HepG2 (cell line): ENCODE results near the gene ACTL6A. TPM values are rescaled to one million over a fixed set of nuclear protein-coding genes. Genes with fewer than 3 reads are reported as not detected.

Source experiments
- ATAC-seq: fragments of 200-7000 bp; cut with Tn5 transposase; 3 replicates; pipeline ENCODE4 v1.9.1; 2020; ENCODE audit warnings: mild to moderate bottlenecking, moderate library complexity
- BruUV-seq: library from RNA; stranded (reverse); fragments of 400-500 nt; replicated peaks from 2 replicates; lab custom pipeline; 2021; lab: Mats Ljungman, UMichigan
- CTCF ChIA-PET: fragments of 300-600 bp; formaldehyde crosslinking; extraction: SDS; loops from one replicate; lab custom pipeline; 2021; ENCODE audit warnings: low total read pairs, inconsistent platforms, low intra/inter-chr PET ratio; lab: Yijun Ruan, JAX
- POLR2A ChIA-PET: fragments of 350-600 bp; sonication (Branson Sonifier 250); formaldehyde crosslinking; loops from one replicate; lab custom pipeline; 2020; ENCODE audit warnings: antibody characterized with exemption, inconsistent platforms; lab: Yijun Ruan, JAX
- DNase-seq: peaks from one replicate; pipeline ENCODE4 v3.0.0-alpha.2; 2015; ENCODE audit warnings: low spot score
- FAIRE-seq: peaks from 3 replicates; lab custom pipeline; 2011; peaks lifted over from hg19 to GRCh38; lab: Jason Lieb, UNC
- H2AFZ ChIP-seq: one replicate; pipeline ENCODE4 v1.6.1; 2011; ENCODE audit warnings: low read length, inconsistent platforms
- H3K27ac ChIP-seq: fragments of 300-600 bp; 3 replicates; pipeline ENCODE4 v1.8.0; 2011; ENCODE audit warnings: mixed run types, mild to moderate bottlenecking, mixed read lengths, low read length, inconsistent platforms; ENCODE audit not compliant: insufficient read depth; ENCODE audit errors: extremely low read length
- H3K27me3 ChIP-seq, 2 experiments: fragments of 200-600 bp in 1 of 2; 2 replicates in 1 of 2; 3 replicates in 1 of 2; pipeline versions ENCODE4 v1.6.0 to v1.8.0; 2011; ENCODE audit warnings: low read length in 2 of 2, mild to moderate bottlenecking in 2 of 2, moderate library complexity in 2 of 2, inconsistent platforms in 1 of 2; ENCODE audit not compliant: insufficient read depth in 2 of 2, control insufficient read depth in 1 of 2
- H3K36me3 ChIP-seq, 2 experiments: fragments of 200-600 bp in 1 of 2; replicated peaks in 1 of 2; 2 replicates in 1 of 2; 3 replicates in 1 of 2; pipeline versions ENCODE4 v1.5.1 to v1.8.0; 2011; ENCODE audit warnings: low read length in 2 of 2, inconsistent platforms in 1 of 2; ENCODE audit not compliant: insufficient read depth in 2 of 2, control insufficient read depth in 1 of 2
- H3K4me1 ChIP-seq: 2 replicates; pipeline ENCODE4 v1.5.1; 2012; ENCODE audit warnings: low read length, inconsistent platforms; ENCODE audit not compliant: insufficient read depth
- H3K4me2 ChIP-seq: 2 replicates; pipeline ENCODE4 v1.6.0; 2011; ENCODE audit warnings: low read depth, low read length, inconsistent platforms
- H3K4me3 ChIP-seq, 3 experiments: fragments of 200-600 bp in 1 of 3; sonication (generic), shearing (Covaris generic) in 1 of 3; replicated peaks in 1 of 3; 2 replicates each; pipeline ENCODE4 v1.5.1; 2011 to 2016; ENCODE audit warnings: low read length in 3 of 3, inconsistent platforms in 2 of 3, low read depth in 2 of 3, mild to moderate bottlenecking in 2 of 3, control low read depth in 1 of 3, mixed read lengths in 1 of 3; ENCODE audit not compliant: insufficient read depth in 1 of 3
- H3K79me2 ChIP-seq: one replicate; pipeline ENCODE4 v1.6.1; 2011; ENCODE audit warnings: low read length, inconsistent platforms; ENCODE audit not compliant: insufficient read depth
- H3K9ac ChIP-seq: 2 replicates; pipeline ENCODE4 v1.6.0; 2011; ENCODE audit warnings: mild to moderate bottlenecking, low read depth, low read length, inconsistent platforms; ENCODE audit not compliant: insufficient read depth
- H3K9me3 ChIP-seq: 2 replicates; pipeline ENCODE4 v1.5.1; 2012; ENCODE audit warnings: mild to moderate bottlenecking, low read length
- H4K20me1 ChIP-seq: 2 replicates; pipeline ENCODE4 v1.6.0; 2011; ENCODE audit warnings: inconsistent platforms, mild to moderate bottlenecking, low read length, moderate library complexity; ENCODE audit not compliant: insufficient read depth
- HNF4A ChIP-seq: sonication (generic); formaldehyde crosslinking; IDR thresholded peaks from 2 replicates; pipeline ENCODE4 v1.4.0; 2020; ENCODE audit warnings: missing genetic modification reagents
- KMT2B ChIP-seq: IDR thresholded peaks from 2 replicates; pipeline ENCODE4 v1.6.1; 2016; ENCODE audit warnings: missing genetic modification reagents, missing compliant biosample characterization
- MIER3 ChIP-seq: IDR thresholded peaks from 2 replicates; pipeline ENCODE4 v1.6.1; 2016; ENCODE audit warnings: missing compliant biosample characterization, borderline replicate concordance
- NR2F6 ChIP-seq, 2 experiments: IDR thresholded peaks; 2 replicates each; pipeline ENCODE4 v1.6.1; 2016; ENCODE audit warnings: antibody characterized with exemption in 1 of 2, mild to moderate bottlenecking in 1 of 2
- SP2 ChIP-seq: sonication (generic); formaldehyde crosslinking; IDR thresholded peaks from 2 replicates; pipeline ENCODE4 v1.5.1; 2020; ENCODE audit warnings: mild to moderate bottlenecking, missing genetic modification reagents
- SRF ChIP-seq: IDR thresholded peaks from 2 replicates; pipeline ENCODE4 v1.6.1; 2011; ENCODE audit warnings: mild to moderate bottlenecking, low read depth, low read length, moderate library complexity
- XBP1 ChIP-seq: sonication (generic); formaldehyde crosslinking; IDR thresholded peaks from 2 replicates; pipeline ENCODE4 v1.5.0; 2020; ENCODE audit warnings: missing genetic modification reagents
- ZNF276 ChIP-seq: sonication (generic); formaldehyde crosslinking; IDR thresholded peaks from 2 replicates; pipeline ENCODE4 v1.4.0; 2020; ENCODE audit warnings: mild to moderate bottlenecking, low read depth, missing genetic modification reagents
- ZXDC ChIP-seq: sonication (generic); formaldehyde crosslinking; IDR thresholded peaks from 2 replicates; pipeline ENCODE4 v1.5.0; 2020; ENCODE audit warnings: mild to moderate bottlenecking, missing genetic modification reagents
- WGBS: methylation state at CpG from one replicate; pipeline ENCODE4 v1.1.6; 2017; ENCODE audit warnings: low lambda C conversion rate; 5-methylcytosine and 5-hydroxymethylcytosine counted together
- in situ Hi-C: cut with HindIII; loops from 2 replicates; pipeline ENCODE4 v1.10.0; 2017; ENCODE audit warnings: low pct_unique_long_range_greater_than_20kb; ENCODE audit not compliant: extremely low pct_ligation_motif_present
- intact Hi-C: fragments of 100-400 bp; cut with micrococcal nuclease; formaldehyde crosslinking; loops from one replicate; pipeline ENCODE4 v1.10.0; 2022; ENCODE audit not compliant: unreplicated experiment
- polyA plus RNA-seq, 8 experiments: library from polyadenylated mRNA; depleted of rRNA in 3 of 8; stranded (reverse) in 7 of 8; unstranded in 1 of 8; fragments of >200 nt; fragmentation: Illumina TruSeq in 4 of 8; extraction: Trizol in 4 of 8; gene quantifications; 2 replicates each; pipeline versions ENCODE4 v1.2.1 to v1.2.3, GENCODE V29; 2011 to 2016; ENCODE audit warnings: low read depth in 4 of 8, missing spikeins in 1 of 8, mixed read lengths in 1 of 8; ENCODE audit not compliant: insufficient read depth in 1 of 8
- total RNA-seq, 5 experiments: library from RNA; depleted of rRNA; stranded (reverse); fragments of >200 nt; fragmentation: Illumina TruSeq; extraction: Trizol; gene quantifications; 2 replicates each; pipeline ENCODE4 v1.2.3, GENCODE V29; 2016; ENCODE audit warnings: low read depth in 1 of 5
- TF ChIP-seq, protein P1 (sequence below): sonication (generic); formaldehyde crosslinking; IDR thresholded peaks from 2 replicates; pipeline ENCODE4 v1.8.0; 2022; ENCODE audit warnings: mild to moderate bottlenecking, missing genetic modification reagents; ENCODE audit not compliant: insufficient replicate concordance
- TF ChIP-seq, protein P2 (sequence below): sonication (generic); formaldehyde crosslinking; IDR thresholded peaks from 2 replicates; pipeline ENCODE4 v1.9.0; 2021; ENCODE audit warnings: missing genetic modification reagents, mild to moderate bottlenecking, borderline replicate concordance

Gene ACTL6A
- total and polyA plus RNA-seq, 2 of the 13 experiments (the other 11 are each of a cell fraction or from before 2014, with no cell fraction given) = 58.1 to 84.1 TPM

DNA sequence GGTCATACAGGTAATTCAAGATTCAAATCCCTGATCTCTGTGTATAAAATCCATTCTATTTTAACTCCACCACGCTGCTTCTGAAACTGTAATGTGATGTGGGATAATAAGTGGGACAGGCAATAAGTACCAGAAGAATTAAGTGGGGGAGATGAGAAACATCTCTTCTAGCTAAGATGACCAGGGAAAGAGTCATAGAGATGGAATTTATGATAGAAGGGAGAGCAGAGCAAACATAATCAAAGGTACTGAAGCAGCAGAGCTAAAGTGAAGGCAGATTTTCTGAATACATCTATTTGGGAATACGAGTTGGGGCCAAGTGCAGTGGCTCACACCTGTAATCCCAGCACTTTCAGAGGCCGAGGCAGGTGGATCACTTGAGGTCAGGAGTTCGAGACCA is 36.8 kb downstream of the ACTL6A start (continued):
- TF ChIP-seq ZXDC (CRISPR knock-in tag) = no peak
- no peak for TF ChIP-seq HNF4A

- ChIA-PET POLR2A (no interaction called here), CTCF (no interaction called here)
- Histone ChIP-seq H3K4me2 (peak overlapping the region; percentile 66), H3K36me3 (peaks cover 2 to 36% of the 10 kb centered on the region in 2 experiments; a peak in 4 of 5 replicates), H2AFZ (no peak overlapping the region), H3K9me3 (no peaks in the 10 kb centered on the region), H3K9ac (peak overlapping the region; percentile 95; the same call in 1 of the 2 replicates), H3K4me3 (peak overlapping the region; percentile 90 to 95 (median 91)), H4K20me1 (no peaks in the 10 kb centered on the region), H3K79me2 (peaks cover 39% of the 10 kb centered on the region), H3K4me1 (peaks cover 18% of the 10 kb centered on the region)
- ATAC-seq = no peak
- intact Hi-C loops (no loop called here), in situ Hi-C loops (no loop called here)
- FAIRE-seq = no peak
- WGBS = 63% methylated on average over 4 of the region's 4 CpGs
- TF ChIP-seq, protein P1, sequence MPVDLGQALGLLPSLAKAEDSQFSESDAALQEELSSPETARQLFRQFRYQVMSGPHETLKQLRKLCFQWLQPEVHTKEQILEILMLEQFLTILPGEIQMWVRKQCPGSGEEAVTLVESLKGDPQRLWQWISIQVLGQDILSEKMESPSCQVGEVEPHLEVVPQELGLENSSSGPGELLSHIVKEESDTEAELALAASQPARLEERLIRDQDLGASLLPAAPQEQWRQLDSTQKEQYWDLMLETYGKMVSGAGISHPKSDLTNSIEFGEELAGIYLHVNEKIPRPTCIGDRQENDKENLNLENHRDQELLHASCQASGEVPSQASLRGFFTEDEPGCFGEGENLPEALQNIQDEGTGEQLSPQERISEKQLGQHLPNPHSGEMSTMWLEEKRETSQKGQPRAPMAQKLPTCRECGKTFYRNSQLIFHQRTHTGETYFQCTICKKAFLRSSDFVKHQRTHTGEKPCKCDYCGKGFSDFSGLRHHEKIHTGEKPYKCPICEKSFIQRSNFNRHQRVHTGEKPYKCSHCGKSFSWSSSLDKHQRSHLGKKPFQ = no peak
- TF ChIP-seq, protein P2, sequence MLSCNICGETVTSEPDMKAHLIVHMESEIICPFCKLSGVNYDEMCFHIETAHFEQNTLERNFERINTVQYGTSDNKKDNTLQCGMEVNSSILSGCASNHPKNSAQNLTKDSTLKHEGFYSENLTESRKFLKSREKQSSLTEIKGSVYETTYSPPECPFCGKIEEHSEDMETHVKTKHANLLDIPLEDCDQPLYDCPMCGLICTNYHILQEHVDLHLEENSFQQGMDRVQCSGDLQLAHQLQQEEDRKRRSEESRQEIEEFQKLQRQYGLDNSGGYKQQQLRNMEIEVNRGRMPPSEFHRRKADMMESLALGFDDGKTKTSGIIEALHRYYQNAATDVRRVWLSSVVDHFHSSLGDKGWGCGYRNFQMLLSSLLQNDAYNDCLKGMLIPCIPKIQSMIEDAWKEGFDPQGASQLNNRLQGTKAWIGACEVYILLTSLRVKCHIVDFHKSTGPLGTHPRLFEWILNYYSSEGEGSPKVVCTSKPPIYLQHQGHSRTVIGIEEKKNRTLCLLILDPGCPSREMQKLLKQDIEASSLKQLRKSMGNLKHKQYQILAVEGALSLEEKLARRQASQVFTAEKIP (CRISPR knock-in tag) = no peak
- TF ChIP-seq XBP1 (CRISPR knock-in tag) = no peak
- TF ChIP-seq SRF = no peak
- no peak for TF ChIP-seq ZNF276 (CRISPR knock-in tag)
- no peak for TF ChIP-seq KMT2B (CRISPR knock-in tag)
- TF ChIP-seq SP2 (CRISPR knock-in tag) = no peak
- TF ChIP-seq MIER3 (CRISPR knock-in tag) = no peak
- no peak for TF ChIP-seq NR2F6 (IDR thresholded peaks at IDR 0.05)
- TF ChIP-seq NR2F6 (CRISPR knock-in tag; IDR thresholded peaks at IDR 0.05) = no peak
- TF ChIP-seq, all 625 proteins: peak for 0
- no TSS peak for BruUV-seq
- no peaks in the 10 kb centered on the region; a peak in 1 of 5 replicates for H3K27me3 ChIP-seq
- no peak for DNase-seq
- peak overlapping the region; percentile 86 for H3K27ac ChIP-seq
Measured at GRCh38 chr3:179603321-179603720, 40.6 kb downstream of the ACTL6A start.
